ENCODE measurements around the gene C5orf46. TPM values are rescaled to one million over a fixed set of nuclear protein-coding genes. Genes with fewer than 3 reads are reported as not detected.

C5orf46 gene
- total RNA-seq, 2 donors from 2014 or later: not detected

DNA sequence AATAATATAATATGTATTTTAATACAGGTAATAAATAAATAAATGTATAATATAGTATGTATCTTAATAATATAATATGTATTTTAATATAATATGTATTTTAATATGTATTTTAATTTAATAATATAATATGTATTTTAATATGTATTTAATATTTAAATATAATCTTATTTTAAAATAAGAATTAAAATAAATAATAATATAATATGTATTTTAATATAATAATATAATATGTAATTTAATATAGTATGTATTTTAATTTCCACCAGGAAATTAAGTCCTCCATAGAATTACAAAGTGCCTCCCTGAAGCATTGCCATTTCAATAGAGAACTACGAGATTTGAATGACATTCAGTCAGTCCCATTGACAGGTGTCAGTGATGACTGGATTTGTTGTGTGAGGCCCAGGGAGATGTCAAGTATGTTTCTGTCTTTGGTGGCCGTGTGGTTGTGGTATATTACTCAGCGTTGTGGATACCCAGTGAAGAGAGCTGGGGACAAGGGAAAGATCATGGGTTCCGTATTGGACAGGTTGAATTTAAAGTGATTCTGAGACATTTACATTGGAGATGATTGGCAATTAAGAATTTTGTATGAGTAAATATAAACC is 14.2 kb upstream of the C5orf46 start:
- Mint-ChIP-seq H3K27me3 (ENCODE audit: insufficient read depth) (no peaks in the 10 kb centered on the region), H3K4me1 (peaks cover 13% of the 10 kb centered on the region), H3K4me3 (no peak overlapping the region), H3K36me3 (ENCODE audit: low read depth) (no peaks in the 10 kb centered on the region), H3K27ac (no peak overlapping the region), H3K9me3 (no peaks in the 10 kb centered on the region)
- Histone ChIP-seq H3K4me3 (ENCODE audit: low read length) (no peak overlapping the region), H3K27ac (ENCODE audit: low read depth, low read length) (no peak overlapping the region), H3K36me3 (ENCODE audit: control insufficient read depth, insufficient read depth, low read length) (no peaks in the 10 kb centered on the region), H3K9ac (ENCODE audit: extremely low read depth, low read length, poor library complexity, severe bottlenecking) (no peak overlapping the region), H3K4me1 (ENCODE audit: control insufficient read depth, insufficient read depth, low read length) (no peaks in the 10 kb centered on the region), H3K27me3 (ENCODE audit: control insufficient read depth, insufficient read depth, low read length, poor library complexity, severe bottlenecking) (no peaks in the 10 kb centered on the region), H3K9me3 (ENCODE audit: control insufficient read depth, low read length) (peaks cover 4% of the 10 kb centered on the region)
- WGBS, 2 experiments (ENCODE audit: insufficient coverage in 1 of 2, insufficient read length in 1 of 2): 94 to 95% methylated on average over 4 of the region's 4 CpGs
- DNase-seq: no peak
- TF ChIP-seq, protein P1, sequence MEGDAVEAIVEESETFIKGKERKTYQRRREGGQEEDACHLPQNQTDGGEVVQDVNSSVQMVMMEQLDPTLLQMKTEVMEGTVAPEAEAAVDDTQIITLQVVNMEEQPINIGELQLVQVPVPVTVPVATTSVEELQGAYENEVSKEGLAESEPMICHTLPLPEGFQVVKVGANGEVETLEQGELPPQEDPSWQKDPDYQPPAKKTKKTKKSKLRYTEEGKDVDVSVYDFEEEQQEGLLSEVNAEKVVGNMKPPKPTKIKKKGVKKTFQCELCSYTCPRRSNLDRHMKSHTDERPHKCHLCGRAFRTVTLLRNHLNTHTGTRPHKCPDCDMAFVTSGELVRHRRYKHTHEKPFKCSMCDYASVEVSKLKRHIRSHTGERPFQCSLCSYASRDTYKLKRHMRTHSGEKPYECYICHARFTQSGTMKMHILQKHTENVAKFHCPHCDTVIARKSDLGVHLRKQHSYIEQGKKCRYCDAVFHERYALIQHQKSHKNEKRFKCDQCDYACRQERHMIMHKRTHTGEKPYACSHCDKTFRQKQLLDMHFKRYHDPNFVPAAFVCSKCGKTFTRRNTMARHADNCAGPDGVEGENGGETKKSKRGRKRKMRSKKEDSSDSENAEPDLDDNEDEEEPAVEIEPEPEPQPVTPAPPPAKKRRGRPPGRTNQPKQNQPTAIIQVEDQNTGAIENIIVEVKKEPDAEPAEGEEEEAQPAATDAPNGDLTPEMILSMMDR (conservative IDR thresholded peaks at IDR 0.05): no peak

DNA sequence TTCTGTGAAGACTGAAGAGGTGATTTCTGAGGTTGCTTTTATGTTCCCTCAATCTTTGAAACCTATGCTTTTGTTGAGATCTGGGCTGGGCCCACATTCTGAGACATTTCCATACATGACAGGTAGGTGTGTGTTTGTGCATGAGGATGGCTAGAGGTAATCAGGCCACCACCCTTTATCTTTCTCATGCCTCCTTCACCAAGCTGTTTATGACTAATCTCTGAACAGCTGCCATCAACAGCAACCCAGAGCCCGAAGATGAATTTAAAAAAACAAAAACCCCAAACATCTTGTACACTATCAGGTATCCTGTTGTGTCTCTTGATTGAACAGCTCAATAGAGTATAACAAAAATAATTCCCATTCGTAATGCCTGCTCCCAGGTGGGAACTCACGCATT is 12.6 kb upstream of the C5orf46 start:
- H3K4me3 Mint-ChIP-seq: no peak overlapping the region
- no peak overlapping the region for H3K27ac ChIP-seq (ENCODE audit: low read depth, low read length)

DNA sequence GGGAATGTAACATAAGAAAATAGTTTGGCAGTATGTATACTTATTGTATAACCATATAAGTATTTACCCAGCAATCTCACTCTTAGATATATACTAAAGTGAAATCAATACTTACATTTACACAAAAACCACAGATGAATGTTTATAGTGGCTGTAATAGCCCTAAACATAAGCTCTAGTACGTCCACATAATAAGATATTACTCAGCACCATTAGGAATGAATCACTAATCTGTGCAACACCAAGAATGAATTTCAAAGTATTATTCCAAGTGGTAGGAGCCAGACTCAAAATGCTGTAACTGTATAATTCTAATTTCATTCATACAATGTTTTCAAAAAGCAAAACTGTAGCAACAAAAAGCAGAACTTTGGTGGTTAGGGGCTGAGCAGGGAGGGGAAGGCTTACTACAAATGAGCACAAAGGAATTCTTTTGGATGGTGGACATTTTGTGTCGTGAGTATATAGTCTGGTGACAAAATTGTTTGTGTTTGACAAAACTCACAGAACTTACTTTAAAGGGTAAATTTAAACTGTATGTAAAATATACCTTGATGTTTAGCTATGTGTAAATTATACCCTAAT is 11.9 kb upstream of the C5orf46 start:
- H3K4me3 ChIP-seq (ENCODE audit: low read length): no peak overlapping the region
- 47 to 100% methylated on average over 1 to 2 of the region's 2 CpGs for WGBS, 2 experiments (ENCODE audit: insufficient coverage in 1 of 2, insufficient read length in 1 of 2)
- Mint-ChIP-seq H3K4me3 (no peak overlapping the region), H3K4me1 (peaks cover 13% of the 10 kb centered on the region), H3K27ac (no peak overlapping the region), H3K36me3 (ENCODE audit: low read depth) (no peaks in the 10 kb centered on the region), H3K27me3 (ENCODE audit: insufficient read depth) (no peaks in the 10 kb centered on the region), H3K9me3 (no peaks in the 10 kb centered on the region)
- no peaks in the 10 kb centered on the region for H3K4me1 ChIP-seq (ENCODE audit: control insufficient read depth, insufficient read depth, low read length)
- no peaks in the 10 kb centered on the region for H3K36me3 ChIP-seq (ENCODE audit: control insufficient read depth, insufficient read depth, low read length)
- TF ChIP-seq, protein P1 (conservative IDR thresholded peaks at IDR 0.05): no peak
- no peak overlapping the region for H3K27ac ChIP-seq (ENCODE audit: low read depth, low read length)
- no peak overlapping the region for H3K9ac ChIP-seq (ENCODE audit: extremely low read depth, low read length, poor library complexity, severe bottlenecking)
- DNase-seq: no peak
- H3K9me3 ChIP-seq (ENCODE audit: control insufficient read depth, low read length): peaks cover 8% of the 10 kb centered on the region
- H3K27me3 ChIP-seq (ENCODE audit: control insufficient read depth, insufficient read depth, low read length, poor library complexity, severe bottlenecking): no peaks in the 10 kb centered on the region

More for the DNA sequence above, 12.6 kb upstream of the C5orf46 start:
- Mint-ChIP-seq H3K27ac (no peak overlapping the region), H3K4me1 (peaks cover 13% of the 10 kb centered on the region), H3K36me3 (ENCODE audit: low read depth) (no peaks in the 10 kb centered on the region), H3K27me3 (ENCODE audit: insufficient read depth) (no peaks in the 10 kb centered on the region), H3K9me3 (no peaks in the 10 kb centered on the region)
- H3K4me1 ChIP-seq (ENCODE audit: control insufficient read depth, insufficient read depth, low read length): no peaks in the 10 kb centered on the region
- no peak overlapping the region for H3K9ac ChIP-seq (ENCODE audit: extremely low read depth, low read length, poor library complexity, severe bottlenecking)
- TF ChIP-seq, protein P1 (conservative IDR thresholded peaks at IDR 0.05): no peak
- no peaks in the 10 kb centered on the region for H3K27me3 ChIP-seq (ENCODE audit: control insufficient read depth, insufficient read depth, low read length, poor library complexity, severe bottlenecking)
- H3K4me3 ChIP-seq (ENCODE audit: low read length): no peak overlapping the region
- WGBS, 2 experiments (ENCODE audit: insufficient coverage in 1 of 2, insufficient read length in 1 of 2): 75% methylated on average over 3 of the region's 3 CpGs; no CpG with 5 or more reads in 1 of the 2 experiments
- H3K9me3 ChIP-seq (ENCODE audit: control insufficient read depth, low read length): peaks cover 8% of the 10 kb centered on the region
- DNase-seq: no peak
- no peaks in the 10 kb centered on the region for H3K36me3 ChIP-seq (ENCODE audit: control insufficient read depth, insufficient read depth, low read length)
